ENCODE results near the gene ADCY7.

Gene ADCY7

DNA sequence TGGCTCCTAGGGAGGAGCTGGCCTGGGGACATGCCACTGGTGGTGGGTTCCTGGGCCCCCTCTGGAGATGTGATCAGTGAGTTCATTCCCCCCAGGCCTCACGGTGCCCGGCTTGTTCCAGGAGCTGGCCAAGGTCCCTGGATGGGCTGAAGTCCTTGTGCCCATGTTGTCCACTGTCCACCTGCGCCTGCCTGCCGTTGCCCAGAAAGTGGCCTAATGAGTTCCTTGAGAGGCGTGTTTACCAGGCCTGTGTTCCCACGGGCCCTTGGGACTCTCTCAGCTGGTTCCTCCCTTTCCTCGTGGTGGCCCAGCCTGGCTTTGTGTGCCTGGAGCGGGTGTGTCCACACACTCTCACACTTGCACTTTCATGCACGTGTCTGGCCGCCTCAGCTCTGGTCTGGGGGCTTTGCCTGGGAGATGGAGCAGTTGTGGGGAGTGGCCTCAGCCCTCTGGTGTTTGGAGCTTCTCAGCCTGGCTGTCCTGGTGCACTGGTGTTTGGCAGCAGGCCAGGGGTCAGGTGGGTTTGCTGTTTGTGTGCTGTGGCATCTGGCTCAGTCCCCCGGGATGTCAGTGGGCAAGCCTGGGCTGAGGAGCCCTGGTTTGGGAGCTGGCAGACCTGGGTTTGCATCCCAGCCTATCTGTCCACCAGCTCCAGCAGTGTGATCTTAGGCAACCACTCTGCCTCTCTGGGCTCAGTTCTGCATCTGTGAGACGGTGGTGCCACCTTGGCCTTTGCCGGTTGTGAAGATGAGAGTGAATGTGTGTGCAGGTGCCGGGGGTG lies 18.0 kb downstream of the ADCY7 start:
- DNase-seq = no peak

GRCh38 chr16:50285406-50286003 lies 19.2 kb downstream of the ADCY7 start:
- DNase-seq = no peak

GRCh38 chr16:50286681-50287080 lies 20.3 kb downstream of the ADCY7 start:
- DNase-seq = no peak

- no peak for DNase-seq
Observed at GRCh38 chr16:50288026-50288425, 21.7 kb downstream of the ADCY7 start.

DNA sequence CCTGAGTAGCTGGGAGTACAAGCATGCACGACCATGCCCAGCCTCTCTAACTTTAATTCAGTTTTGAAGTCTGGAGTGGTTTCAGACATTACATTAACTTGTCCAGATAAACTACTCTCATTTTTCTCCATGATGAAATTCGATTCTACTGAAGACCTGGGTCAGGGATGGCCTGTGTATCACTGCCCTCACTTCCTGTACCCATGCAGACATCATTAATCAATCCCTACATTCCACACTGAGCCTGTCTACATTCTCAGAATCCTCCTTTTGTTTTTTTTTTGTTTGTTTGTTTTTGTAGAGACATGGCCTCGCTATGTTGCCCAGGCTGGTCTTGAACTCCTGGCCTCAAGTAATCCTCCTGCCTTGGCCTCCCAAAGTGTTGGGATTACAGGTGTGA lies 22.6 kb downstream of the ADCY7 start:
- DNase-seq = no peak

DNA sequence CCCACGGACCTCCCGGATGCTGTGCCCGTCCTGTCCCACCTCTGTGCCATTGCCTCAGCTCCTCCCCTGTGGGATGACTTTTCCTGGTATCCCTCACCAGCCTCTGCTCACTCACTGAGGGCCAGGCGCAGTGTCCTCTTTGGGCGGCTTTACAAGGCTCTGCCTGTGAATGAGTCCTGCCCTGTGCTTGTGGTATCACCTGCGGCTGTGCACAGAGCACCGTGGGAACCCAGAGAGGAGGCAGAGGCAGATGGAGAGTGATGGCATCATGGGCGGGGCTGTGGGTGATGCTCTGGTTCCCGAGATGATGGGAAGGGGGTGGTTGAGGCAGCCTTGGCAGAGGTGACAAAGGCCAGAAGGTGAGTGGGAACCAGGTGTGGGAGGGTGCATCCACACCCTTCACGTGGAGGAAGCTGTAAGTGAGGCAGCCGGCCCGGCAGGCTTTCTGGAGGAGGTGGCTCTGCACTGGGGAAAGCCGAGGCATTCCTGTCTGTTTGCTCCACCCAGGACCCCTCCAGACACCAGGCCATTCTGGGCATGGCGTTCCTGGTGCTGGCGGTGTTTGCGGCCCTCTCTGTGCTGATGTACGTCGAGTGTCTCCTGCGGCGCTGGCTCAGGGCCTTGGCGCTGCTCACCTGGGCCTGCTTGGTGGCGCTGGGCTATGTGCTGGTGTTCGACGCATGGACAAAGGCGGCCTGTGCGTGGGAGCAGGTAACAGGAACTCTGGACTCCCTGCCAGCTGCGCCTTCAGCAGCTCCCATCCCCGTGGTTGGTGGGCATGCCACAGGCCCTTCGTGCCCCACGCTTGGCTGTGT lies 23.8 kb downstream of the ADCY7 start:
- no peak for DNase-seq

- no peak for DNase-seq
Observed at GRCh38 chr16:50290856-50291255, 24.5 kb downstream of the ADCY7 start.

- no peak for DNase-seq
Observed at GRCh38 chr16:50291719-50292565, 25.6 kb downstream of the ADCY7 start.

DNA sequence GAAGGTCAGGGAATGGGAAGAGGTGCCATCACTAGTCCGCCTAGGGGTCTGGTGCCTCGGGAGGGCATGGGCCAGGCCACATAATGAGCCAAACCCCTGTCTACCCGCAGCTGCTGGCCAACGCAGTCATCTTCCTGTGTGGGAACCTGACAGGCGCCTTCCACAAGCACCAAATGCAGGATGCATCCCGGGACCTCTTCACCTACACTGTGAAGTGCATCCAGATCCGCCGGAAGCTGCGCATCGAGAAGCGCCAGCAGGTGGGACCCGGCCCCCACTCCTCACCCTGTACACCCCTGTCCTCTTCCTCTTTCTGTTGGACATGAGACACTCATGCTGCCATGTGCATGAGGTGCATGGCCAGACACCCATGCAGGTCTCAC lies 26.2 kb downstream of the ADCY7 start:
- DNase-seq = no peak

- no peak for DNase-seq
Observed at GRCh38 chr16:50293041-50293783, 26.9 kb downstream of the ADCY7 start.

DNA sequence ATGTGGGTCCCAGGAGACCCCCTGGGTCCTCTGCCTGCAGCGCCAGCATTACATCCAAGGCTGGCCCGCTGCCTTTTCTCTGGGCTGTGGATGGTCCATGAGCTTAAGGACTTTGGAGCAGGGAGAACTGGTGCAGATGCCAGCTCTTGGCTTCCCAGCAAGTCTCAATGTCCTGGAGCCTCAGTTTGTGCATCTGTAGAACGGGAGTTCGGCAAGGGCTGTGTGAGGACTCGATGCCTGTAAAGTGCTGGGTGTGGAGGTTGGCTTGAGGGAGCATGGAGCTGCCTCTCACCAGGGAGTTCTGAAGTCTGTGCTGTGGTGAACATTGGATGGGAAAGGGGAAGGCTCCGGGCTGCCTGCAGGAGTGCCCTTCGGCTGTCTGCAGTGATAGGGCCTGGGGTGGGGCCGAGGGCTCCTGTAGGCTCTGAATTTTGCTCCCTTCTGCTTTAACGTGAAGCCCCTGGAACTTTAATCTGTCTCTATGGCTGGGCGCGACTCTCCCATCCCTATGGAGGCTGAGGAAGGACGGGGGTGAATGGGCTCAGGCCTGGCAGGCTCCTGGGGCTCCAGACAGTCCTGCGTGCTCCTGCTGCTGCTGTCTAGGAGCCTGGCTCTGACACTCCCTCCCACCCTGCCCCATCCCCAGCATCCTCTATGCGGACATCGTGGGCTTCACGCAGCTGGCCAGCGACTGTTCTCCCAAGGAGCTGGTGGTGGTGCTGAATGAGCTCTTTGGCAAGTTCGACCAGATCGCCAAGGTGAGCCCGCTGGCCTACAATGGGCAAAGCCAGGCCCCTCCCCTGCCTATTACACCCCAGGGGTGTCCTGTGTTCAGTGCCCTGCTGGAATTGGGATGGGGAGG lies 27.9 kb downstream of the ADCY7 start:
- DNase-seq = no peak

DNA sequence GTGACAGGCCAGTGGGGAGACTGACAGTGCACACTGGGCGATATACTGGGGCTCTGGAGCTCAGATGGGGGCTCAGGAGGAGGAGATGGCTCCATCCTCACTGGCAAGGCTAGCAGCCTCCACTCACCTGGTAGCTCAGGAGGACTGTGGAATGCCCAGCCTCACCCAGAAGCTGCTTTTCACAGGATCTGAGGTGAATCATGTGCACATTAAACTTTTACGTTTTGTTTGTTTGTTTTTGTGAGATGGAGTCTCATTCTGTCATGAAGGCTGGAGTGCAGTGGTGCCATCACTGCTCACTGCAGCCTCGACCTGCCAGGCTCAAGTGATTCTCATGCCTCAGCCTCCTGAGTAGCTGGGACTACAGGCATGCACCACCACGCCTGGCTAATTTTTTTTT lies 28.6 kb downstream of the ADCY7 start:
- DNase-seq = no peak

- DNase-seq = no peak
Observed at GRCh38 chr16:50295541-50296132, 29.3 kb downstream of the ADCY7 start.

DNA sequence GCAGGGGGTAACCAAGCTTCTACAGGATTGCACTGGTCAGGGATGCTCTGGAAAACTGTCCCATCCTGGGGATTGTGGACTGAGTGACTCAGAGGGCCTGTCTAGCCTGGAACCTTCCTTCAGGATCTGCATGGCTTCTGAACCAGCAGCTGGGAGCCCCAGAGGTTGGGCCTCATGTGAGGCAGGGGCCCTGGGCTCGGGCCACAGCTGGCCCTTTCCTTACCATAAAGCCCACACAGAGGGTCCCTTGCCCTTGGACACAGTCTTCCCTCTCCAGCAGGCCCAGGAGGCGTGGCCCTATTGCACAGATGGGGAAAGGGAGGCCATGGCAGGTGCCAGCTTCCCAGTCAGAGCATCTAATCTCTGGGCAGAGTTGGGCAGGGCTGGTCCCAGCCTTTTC lies 30.5 kb downstream of the ADCY7 start:
- no peak for DNase-seq

DNA sequence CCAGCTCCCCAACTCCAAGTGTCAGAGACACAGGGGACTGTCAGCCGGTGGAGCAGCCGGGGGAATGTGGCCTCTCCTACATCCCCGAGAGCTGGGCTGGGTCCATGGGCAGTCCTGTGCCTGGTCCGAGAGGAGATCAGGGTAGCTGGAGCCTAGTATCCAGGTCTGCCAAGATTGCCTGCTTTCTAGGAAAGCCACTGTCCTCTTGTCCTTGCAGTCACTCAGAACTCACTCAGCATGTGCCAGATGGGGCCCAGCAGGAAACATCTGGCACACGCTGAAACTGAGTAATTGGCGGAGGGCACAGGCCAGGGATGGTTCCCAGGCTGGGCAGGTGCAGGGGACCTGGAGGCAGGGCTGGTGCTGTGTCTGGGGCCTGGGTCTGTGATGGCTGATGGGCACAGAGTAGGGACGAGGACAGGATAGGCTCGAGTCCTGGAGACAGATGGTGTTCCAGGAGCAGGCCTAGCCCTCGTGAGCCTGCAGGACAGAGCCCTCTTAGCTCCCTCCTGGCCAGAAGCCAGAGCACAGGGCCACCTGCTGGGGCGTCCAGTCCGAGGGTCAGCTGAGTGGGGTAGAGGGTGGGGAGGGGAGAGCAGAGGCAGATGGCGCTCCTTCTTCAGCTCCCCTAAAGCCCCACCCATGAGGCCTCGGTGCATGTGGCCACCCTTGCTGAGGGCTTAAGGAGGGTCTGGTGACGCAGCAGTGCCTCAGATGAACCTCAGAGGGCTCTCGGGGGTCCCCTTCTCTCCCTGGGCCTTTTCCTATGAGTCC lies 31.1 kb downstream of the ADCY7 start:
- no peak for DNase-seq

GRCh38 chr16:50298075-50298460 lies 31.7 kb downstream of the ADCY7 start:
- no peak for DNase-seq

- no peak for DNase-seq
Observed at GRCh38 chr16:50298591-50299507, 32.5 kb downstream of the ADCY7 start.

DNA sequence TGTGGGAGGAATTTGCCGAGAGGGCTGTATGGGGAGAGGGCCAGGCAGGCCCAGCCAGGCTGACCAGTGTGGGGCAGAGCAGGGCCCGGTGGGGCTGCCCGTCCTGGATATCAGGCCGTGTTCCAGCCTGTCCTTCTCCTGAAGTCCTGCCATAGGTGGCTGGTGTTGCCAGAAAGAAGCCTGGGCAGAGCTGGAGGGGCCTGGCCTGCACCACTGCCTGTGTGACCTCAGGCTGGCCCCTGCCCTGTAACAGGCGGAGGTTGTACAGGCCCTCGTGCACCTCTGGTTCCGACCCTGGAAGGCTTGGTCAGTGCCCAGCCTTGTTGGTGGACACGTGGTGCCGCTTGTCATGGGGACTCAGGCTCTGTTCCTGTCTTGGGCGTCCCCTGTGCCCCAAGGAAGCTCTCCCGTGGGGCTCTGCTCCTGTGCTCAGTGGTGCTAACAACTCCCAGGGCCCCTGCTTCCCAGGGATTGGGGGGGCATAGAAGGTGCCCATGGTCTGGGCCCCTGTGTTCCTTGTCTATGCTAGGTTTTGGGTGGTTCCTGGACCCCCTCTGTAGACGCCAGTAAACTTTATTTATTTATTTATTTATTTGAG lies 33.3 kb downstream of the ADCY7 start:
- DNase-seq = no peak

All from NCI-H1417 treated with DMSO at 0.1 percent for 48 hours (cell line).